Stimulated activated CD4-positive, alpha-beta T cell treated with anti-CD3 and anti-CD28 coated beads, Interleukin-1b, Interleukin-23, amount 100 ng/mL, for 48 hours (primary cell): ENCODE data around the gene CCL24.
A peak's percentile ranks its signal among the peaks of the same experiment; 100 is the strongest.
"Not testable (repeated sequence)": the region's sequence is repeated elsewhere in the genome, so short reads cannot be mapped to it uniquely, and the experiment has no call there.

Experiments
- DNase-seq: peaks from one replicate; pipeline ENCODE4 v3.0.0-alpha.2; 2020

CCL24 gene

GRCh38 chr7:75779035-75779434 is 34.6 kb downstream of the CCL24 start:
- not testable (repeated sequence) for DNase-seq

- peak; percentile 72 for DNase-seq
Observed at GRCh38 chr7:75776295-75776971, 37.2 kb downstream of the CCL24 start.

- DNase-seq: not testable (repeated sequence)
Observed at GRCh38 chr7:75773958-75774357, 39.6 kb downstream of the CCL24 start.

- DNase-seq: no peak
Observed at GRCh38 chr7:75772081-75773077, 41.2 kb downstream of the CCL24 start, which contains the start of gene CCL26. Gene CCL26, minus strand, starts transcription at chr7:75772211. Its CDS starts 35 bp downstream, at chr7:75772176.

GRCh38 chr7:75771224-75771623 is 42.4 kb downstream of the CCL24 start:
- DNase-seq: no peak

- no peak for DNase-seq
Observed at GRCh38 chr7:75762350-75762917, 51.2 kb downstream of the CCL24 start.

GRCh38 chr7:75761801-75762200 is 51.8 kb downstream of the CCL24 start:
- not testable (repeated sequence) for DNase-seq
